ENCODE measurements around the gene RABAC1.

RABAC1 gene

GRCh38 chr19:41928754-41929535, 30.2 kb downstream of the RABAC1 start:
- DNase-seq (ENCODE audit: low spot score), result no peak

- DNase-seq (ENCODE audit: low spot score), result no peak
Observed at GRCh38 chr19:41928221-41928683, 30.9 kb downstream of the RABAC1 start, which contains the start of gene ERFL. Gene ERFL, minus strand, starts transcription at chr19:41928449. Its CDS starts 15,530 bp downstream, at chr19:41912919.

GRCh38 chr19:41927497-41928192, 31.5 kb downstream of the RABAC1 start:
- no peak for DNase-seq (ENCODE audit: low spot score)

GRCh38 chr19:41926763-41927496, 32.2 kb downstream of the RABAC1 start:
- DNase-seq (ENCODE audit: low spot score), result no peak

- DNase-seq (ENCODE audit: low spot score), result no peak
Observed at GRCh38 chr19:41926028-41926762, 32.9 kb downstream of the RABAC1 start.

GRCh38 chr19:41925208-41926003, 33.7 kb downstream of the RABAC1 start:
- no peak for DNase-seq (ENCODE audit: low spot score)

- no peak for DNase-seq (ENCODE audit: low spot score)
Observed at GRCh38 chr19:41924151-41925145, 34.7 kb downstream of the RABAC1 start.

GRCh38 chr19:41923045-41923788, 35.9 kb downstream of the RABAC1 start:
- no peak for DNase-seq (ENCODE audit: low spot score)

- DNase-seq (ENCODE audit: low spot score), result no peak
Observed at GRCh38 chr19:41922585-41922984, 36.5 kb downstream of the RABAC1 start.

GRCh38 chr19:41921577-41922576, 37.2 kb downstream of the RABAC1 start:
- no peak for DNase-seq (ENCODE audit: low spot score)

- DNase-seq (ENCODE audit: low spot score), result no peak
Observed at GRCh38 chr19:41920882-41921576, 38.1 kb downstream of the RABAC1 start.

GRCh38 chr19:41919948-41920712, 39.0 kb downstream of the RABAC1 start:
- DNase-seq (ENCODE audit: low spot score), result no peak

GRCh38 chr19:41918653-41919244, 40.4 kb downstream of the RABAC1 start:
- no peak for DNase-seq (ENCODE audit: low spot score)

- DNase-seq (ENCODE audit: low spot score), result no peak
Observed at GRCh38 chr19:41918095-41918494, 41.0 kb downstream of the RABAC1 start.

GRCh38 chr19:41917676-41918075, 41.4 kb downstream of the RABAC1 start:
- DNase-seq (ENCODE audit: low spot score), result no peak

Data from ecto neural progenitor cell (in vitro differentiated cells).